ENCODE data around the gene STEAP3.

The STEAP3 gene

GRCh38 chr2:119198240-119198840 is 25.3 kb upstream of the STEAP3 start:
- no peak for DNase-seq (ENCODE audit: low read depth)

DNA sequence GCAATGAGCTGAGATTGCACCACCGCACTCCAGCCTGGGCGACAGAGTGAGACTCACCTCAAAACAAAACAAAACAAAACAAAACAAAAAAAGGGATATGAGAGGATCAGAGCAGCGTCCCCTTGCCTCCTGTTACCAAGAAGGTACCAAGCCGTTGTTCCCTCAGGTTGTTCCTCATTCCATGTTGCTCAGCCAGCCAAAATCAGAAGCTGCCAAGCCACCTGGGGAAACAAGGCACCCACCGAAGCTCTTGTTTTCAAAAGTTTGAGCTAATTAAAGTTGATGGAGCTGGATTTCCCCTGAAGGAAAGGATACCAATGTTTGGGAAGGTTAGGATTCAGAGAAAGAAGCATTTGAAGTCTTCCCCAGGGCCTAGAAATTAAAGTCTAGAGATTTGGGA is 21.8 kb upstream of the STEAP3 start:
- DNase-seq (ENCODE audit: low read depth), result no peak

DNA sequence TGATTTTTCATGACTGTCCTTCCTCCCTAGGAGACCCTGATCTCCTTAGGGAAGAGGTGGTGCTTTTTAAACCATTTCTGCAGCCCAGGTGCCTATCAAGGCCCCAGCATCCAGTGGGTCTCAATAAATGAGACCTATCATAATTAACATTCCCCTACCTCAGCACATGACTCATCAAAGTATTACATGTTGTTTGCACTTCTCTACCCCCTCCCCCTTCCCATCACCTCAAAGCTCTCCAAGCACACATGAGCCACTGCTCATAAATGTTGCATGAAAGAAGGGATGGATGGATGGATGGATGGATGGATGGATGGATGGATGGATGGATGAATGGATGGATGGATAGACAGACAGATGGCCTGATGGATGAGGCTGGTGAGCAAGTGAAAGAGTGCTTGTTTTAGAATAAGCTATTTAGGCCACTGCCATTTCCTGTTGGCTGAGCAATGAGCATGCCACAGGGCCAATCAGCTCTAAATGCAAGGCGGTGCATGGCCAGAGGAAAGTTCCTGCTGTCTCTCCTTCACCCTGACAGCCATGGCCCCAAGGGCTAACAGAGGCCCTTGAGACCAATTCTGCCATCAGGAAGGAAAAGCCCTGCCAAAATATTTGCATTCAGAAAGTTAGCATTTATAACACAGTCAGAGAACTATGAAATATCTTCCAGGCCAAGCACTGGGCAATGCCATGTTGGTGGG is 20.9 kb upstream of the STEAP3 start:
- DNase-seq (ENCODE audit: low read depth), result no peak

DNA sequence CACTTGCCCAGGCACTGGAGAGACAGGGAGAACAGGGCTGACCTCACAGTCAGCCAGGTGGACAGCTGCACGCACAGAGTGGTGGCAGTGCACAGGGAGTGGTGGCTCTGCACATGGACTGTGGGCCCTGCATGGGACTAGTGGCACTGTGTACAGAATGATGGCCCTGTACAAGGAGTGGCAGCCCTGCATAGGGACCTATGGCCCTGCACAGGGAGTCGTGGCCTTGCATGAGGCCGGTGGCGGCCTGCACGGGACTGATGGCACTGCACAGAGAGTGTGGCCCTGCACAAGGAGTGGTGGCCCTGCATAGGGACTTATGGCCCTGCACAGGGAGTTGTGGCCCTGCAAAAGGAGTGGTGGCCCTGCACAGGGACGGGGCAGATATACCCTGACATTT is 19.1 kb upstream of the STEAP3 start:
- no peak for DNase-seq (ENCODE audit: low read depth)

DNA sequence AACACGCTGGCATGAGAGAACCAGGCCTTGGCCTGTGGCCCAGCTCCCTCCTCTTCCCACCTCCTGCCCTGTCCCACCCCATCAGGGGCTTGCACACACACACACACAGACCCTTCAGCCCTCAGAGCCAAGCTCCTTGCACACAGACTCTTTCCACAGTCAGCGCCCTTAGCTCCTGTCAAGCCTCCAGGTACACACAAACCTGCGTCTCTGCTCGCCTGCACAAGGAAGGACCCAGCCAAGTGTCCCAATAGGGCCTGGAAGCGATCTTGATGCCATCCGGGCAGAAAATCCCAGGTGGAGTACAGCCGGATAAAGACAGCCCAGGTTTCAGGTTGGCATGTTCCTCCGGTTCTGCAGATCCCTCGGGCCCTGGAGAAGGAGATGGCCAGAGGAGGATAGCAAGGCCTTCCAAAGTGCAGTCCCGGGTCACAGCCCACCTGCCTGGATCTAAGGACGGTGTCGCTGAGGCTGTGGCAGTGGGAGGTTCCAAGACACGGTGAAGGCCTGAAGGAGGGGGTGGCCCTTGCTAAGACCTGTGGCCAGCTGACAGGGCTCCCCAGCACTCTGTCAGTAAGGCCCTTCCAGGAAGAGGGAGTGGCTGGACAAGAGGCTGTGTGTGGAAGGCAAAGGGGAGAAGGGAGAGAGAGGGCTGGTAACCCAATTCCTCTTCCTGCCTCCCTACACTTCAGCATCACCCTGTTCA is 18.5 kb upstream of the STEAP3 start:
- DNase-seq (ENCODE audit: low read depth), result no peak

- no peak for DNase-seq (ENCODE audit: low read depth)
Measured at GRCh38 chr2:119206201-119206600, 17.4 kb upstream of the STEAP3 start.

DNA sequence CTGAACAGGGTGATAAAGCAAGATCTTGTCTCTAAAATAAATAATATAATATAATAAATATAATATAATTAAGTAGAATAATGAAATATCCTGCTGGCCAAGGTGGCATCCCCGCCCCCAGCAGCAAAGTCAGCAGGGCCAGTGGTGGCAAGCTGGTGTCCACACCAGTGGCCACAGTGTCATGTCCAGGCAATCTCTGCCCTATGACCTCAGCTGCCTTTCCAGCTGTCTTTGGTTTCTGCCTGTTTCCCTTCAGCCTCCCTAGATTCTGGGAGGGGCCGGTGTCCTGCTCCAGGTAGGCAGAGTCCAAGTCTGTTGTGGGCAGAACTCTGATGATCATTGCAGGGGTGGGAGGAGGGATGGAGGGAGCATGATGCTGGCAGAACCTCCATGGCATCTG is 16.2 kb upstream of the STEAP3 start:
- DNase-seq (ENCODE audit: low read depth), result no peak

- no peak for DNase-seq (ENCODE audit: low read depth)
Measured at GRCh38 chr2:119208791-119209203, 14.8 kb upstream of the STEAP3 start.

GRCh38 chr2:119212139-119212800 is 11.4 kb upstream of the STEAP3 start:
- no peak for DNase-seq (ENCODE audit: low read depth)

DNA sequence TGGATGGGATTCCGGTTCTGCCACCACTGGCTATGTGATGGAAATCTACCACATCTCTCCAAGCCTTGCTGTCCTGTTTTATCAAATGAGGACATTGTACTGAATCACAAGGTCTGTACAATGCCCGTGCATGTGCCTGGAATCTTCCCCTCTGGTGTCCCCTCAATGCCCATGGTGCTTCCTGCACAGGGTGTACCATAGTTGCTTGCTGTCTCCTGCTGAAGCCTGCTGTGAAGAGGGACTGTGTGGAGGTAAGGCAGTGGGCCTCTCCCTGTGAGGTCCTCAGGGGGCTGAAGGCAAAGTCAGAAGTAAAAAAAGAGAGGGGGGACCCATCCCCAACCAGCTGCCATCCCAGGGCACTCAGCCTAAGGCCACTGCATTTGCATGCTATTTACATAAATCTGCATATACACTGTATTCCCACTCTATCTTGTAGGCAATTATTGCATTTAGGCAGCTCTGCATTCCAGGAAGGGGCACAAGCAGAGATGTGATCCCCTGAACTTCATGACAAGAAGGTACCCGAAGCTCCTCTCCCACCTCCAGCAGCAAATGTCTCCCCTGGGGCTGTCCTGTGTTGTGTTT is 9.1 kb upstream of the STEAP3 start:
- DNase-seq (ENCODE audit: low read depth), result no peak

GRCh38 chr2:119216994-119217393 is 6.6 kb upstream of the STEAP3 start:
- DNase-seq (ENCODE audit: low read depth), result no peak

- DNase-seq (ENCODE audit: low read depth), result no peak
Measured at GRCh38 chr2:119218478-119219064, 5.1 kb upstream of the STEAP3 start.

DNA sequence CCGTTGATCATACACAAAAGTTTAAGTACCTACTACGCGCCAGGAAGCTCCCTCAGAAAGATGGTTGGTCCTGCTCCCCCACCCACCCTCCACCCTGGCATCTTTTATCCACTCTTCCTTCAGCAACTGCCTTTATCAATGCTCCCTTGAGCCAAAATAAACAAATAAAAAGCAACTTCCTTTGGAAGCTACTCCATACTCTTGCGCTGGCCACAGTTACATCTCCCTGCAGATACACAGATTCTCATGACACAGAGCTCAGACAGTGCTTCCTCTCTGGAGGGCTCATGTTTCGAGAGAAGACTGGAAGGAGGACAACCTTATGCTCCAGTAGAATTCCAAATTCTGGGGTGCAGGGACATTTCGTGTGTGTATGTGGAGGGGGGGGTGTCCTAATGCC is 3.8 kb upstream of the STEAP3 start:
- DNase-seq (ENCODE audit: low read depth), result no peak

- no peak for DNase-seq (ENCODE audit: low read depth)
Measured at GRCh38 chr2:119220720-119221301, 2.8 kb upstream of the STEAP3 start.

DNA sequence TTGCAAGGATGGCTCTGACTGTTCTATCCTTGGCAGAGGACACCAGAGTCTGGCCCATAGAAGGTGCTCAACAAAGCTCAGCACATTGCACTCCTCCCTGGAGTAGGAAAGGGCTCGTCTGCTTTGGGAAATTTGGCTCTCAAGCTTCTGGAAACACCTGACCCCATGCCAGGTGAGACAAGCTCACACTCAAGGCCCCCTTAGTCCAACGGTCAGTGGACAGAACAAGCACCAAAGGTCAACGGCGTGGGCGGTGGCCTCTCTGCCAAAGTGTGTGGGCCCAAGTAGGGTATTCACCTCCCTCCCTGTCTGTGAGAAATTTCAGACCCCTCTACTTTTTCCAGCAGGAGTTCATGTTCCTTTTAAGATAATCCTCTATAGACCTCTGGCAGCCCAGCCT is 2.0 kb upstream of the STEAP3 start:
- DNase-seq (ENCODE audit: low read depth), result no peak

DNA sequence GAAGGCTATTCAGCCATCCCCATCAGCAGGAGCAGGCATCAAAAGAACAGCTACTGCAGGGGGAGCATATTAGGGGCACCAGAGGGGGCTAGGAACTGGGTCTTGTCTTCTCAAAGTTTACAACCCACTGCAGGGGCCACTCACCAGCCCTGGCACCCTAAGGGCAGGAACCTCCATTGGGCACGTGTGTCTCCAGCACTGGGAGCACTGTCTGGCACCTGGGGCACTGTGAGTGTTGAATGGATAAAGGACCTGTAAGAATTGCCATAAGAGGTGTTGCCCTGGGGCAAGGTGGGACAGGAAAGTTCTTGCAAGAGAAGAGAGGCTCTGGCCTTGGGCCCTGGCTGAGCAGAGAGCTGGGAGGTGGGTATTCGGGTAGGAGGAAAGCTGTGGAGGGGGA is 1.4 kb upstream of the STEAP3 start:
- DNase-seq (ENCODE audit: low read depth), result no peak

DNA sequence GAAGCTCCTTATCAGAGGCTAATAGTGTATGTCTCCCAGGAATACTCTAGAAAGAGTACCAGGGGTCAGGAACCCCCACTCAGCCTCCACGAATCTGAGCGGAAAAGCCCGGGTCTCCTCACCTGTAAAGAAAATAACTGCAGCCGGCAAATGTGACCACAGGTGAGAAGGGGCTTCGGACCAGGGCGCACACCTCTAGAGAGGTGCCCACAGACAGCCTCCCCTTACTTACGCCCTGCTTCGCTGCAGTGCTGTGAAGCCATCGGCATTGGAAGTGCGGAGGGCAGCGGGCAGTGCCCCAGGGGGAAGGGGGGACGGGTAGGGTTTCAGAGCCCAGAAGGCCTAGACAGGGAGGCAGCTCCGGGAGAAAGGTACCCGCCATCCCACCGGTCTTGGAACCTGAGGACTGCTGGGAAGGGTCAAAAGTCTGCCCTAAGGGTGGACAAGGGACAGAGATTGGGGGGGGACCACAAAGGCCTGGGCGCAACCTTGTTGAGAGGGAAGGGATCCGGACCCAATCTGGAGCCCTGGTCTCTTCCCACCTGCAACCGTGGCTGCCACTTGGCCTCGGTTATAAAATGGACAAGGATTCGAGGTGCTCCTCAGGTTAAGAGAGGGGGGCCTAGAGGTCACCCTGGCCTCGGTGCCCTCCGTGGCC is 642 bp upstream of the STEAP3 start:
- DNase-seq (ENCODE audit: low read depth), result no peak

GRCh38 chr2:119224391-119225104 is 914 bp downstream of the STEAP3 start:
- no peak for DNase-seq (ENCODE audit: low read depth)

DNA sequence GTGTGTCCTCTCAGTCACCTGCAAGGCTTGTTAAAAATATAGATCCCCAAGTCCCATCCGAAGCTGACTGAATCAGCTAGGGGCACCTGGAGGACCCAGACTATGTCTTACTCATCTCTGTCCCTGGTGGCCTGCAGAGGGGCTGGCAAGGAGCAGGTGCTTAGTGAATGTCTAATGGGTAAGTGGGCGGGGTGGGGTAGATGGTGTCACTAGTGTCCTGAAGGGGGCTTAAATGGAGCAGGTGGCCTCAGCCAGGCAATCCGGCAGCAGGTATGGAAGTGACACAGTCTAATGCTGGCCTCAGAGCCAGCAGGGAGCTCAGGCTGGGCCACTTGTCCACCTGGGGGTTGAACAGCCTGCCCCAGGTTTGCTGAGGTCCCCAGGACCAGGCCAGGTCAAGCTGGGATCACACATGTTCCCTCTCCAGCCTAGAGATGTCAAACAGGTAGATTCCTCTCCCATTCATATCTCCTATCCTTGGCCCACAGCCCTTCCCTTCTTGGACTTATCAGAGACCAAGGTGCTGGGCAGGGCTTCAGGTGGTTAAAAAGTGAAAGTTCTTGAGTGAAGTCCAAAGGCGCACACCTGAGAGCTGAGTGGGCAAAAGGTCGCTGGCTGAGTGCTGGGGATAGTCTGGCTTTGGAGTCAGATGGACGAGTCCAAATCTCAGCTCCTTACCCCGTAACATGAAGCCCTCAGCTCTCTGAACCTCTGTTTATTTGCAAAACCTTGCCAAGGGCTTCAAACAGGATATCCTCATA is 1.7 kb downstream of the STEAP3 start:
- no peak for DNase-seq (ENCODE audit: low read depth)

GRCh38 chr2:119225926-119226325 is 2.3 kb downstream of the STEAP3 start:
- DNase-seq (ENCODE audit: low read depth), result no peak
